ENCODE data around the gene WEE2.

GRCh38 chr7:141700296-141700847 is 7.8 kb upstream of the WEE2 start:
- TF ChIP-seq POLR2AphosphoS5 (IDR thresholded peaks at IDR 0.05) (no peak), POLR2A (IDR thresholded peaks at IDR 0.05) (no peak)
- TF ChIP-seq, protein P1, sequence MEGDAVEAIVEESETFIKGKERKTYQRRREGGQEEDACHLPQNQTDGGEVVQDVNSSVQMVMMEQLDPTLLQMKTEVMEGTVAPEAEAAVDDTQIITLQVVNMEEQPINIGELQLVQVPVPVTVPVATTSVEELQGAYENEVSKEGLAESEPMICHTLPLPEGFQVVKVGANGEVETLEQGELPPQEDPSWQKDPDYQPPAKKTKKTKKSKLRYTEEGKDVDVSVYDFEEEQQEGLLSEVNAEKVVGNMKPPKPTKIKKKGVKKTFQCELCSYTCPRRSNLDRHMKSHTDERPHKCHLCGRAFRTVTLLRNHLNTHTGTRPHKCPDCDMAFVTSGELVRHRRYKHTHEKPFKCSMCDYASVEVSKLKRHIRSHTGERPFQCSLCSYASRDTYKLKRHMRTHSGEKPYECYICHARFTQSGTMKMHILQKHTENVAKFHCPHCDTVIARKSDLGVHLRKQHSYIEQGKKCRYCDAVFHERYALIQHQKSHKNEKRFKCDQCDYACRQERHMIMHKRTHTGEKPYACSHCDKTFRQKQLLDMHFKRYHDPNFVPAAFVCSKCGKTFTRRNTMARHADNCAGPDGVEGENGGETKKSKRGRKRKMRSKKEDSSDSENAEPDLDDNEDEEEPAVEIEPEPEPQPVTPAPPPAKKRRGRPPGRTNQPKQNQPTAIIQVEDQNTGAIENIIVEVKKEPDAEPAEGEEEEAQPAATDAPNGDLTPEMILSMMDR (IDR thresholded peaks at IDR 0.05), result no peak

All from stomach (tissue), 4 donors.